Measurements from ENCODE around the gene GAA. TPM values are rescaled to one million over a fixed set of nuclear protein-coding genes. Genes with fewer than 3 reads are reported as not detected.

Gene GAA
- total and polyA plus RNA-seq, 2 of the 8 experiments (the other 6 are each of a cell fraction or from before 2014, with no cell fraction given), result 14.8 to 30.0 TPM

GRCh38 chr17:80122926-80123505, 21.6 kb downstream of the GAA start:
- FAIRE-seq (no peak), DNase-seq (ENCODE audit: low read depth in 1 of 2, low spot score in 2 of 2) (no peak)
- Histone ChIP-seq H2AFZ (ENCODE audit: low read length) (no peak overlapping the region), H4K91ac (replicated peaks; ENCODE audit: insufficient read length, low read length) (no peak overlapping the region), H3K4me1 (replicated peaks in 1 of 4; ENCODE audit: control insufficient read depth in 3 of 4, insufficient read depth in 4 of 4, low read length in 3 of 4) (peaks cover 0 to 15% (median 12%) of the 10 kb centered on the region in 4 experiments; a peak in 6 of 7 replicates), H2BK120ac (replicated peaks; ENCODE audit: low read depth, low read length) (no peak overlapping the region), H2BK5ac (ENCODE audit: low read depth, low read length) (no peak overlapping the region), H3K27me3 (replicated peaks in 1 of 4; ENCODE audit: control insufficient read depth in 3 of 4, extremely low read depth in 1 of 4, insufficient read depth in 3 of 4, low read length in 3 of 4) (no peaks in the 10 kb centered on the region), H3K4ac (replicated peaks; ENCODE audit: insufficient read length, low read depth, low read length) (no peak overlapping the region), H3K36me3 (ENCODE audit: control insufficient read depth in 2 of 4, insufficient read depth in 4 of 4, low read length in 3 of 4) (no peaks in the 10 kb centered on the region), H3K23me2 (ENCODE audit: low read depth, low read length) (no peaks in the 10 kb centered on the region; the same call in 1 of the 2 replicates), H2AK5ac (ENCODE audit: low read depth, low read length) (no peak overlapping the region), H2BK15ac (ENCODE audit: low read length) (no peak overlapping the region), H3K79me2 (ENCODE audit: control insufficient read depth in 1 of 2, insufficient read depth in 2 of 2, low read length in 2 of 2) (no peaks in the 10 kb centered on the region), H3K27ac (ENCODE audit: low read depth, low read length) (no peak overlapping the region), H3K9ac (replicated peaks in 1 of 4; ENCODE audit: extremely low read depth in 1 of 4, low read depth in 3 of 4, low read length in 3 of 4) (no peak overlapping the region), H3K56ac (replicated peaks; ENCODE audit: insufficient read length, low read depth, low read length) (no peak overlapping the region), H4K20me1 (replicated peaks in 1 of 2; ENCODE audit: control insufficient read depth in 1 of 2, insufficient read depth in 2 of 2, low read length in 2 of 2) (no peaks in the 10 kb centered on the region), H3K79me1 (ENCODE audit: low read depth, low read length) (no peaks in the 10 kb centered on the region), H2BK12ac (ENCODE audit: low read depth, low read length) (no peak overlapping the region), H4K5ac (ENCODE audit: insufficient read length, low read depth, low read length) (no peak overlapping the region), H3K4me3 (ENCODE audit: extremely low read depth in 1 of 4, insufficient read depth in 2 of 4, low read depth in 3 of 4, low read length in 4 of 4) (no peak overlapping the region), H2BK20ac (ENCODE audit: low read length) (no peak overlapping the region), H3K9me3 (ENCODE audit: insufficient read depth in 2 of 2, low read depth in 1 of 2, low read length in 1 of 2) (no peaks in the 10 kb centered on the region), H3K14ac (ENCODE audit: insufficient read length) (no peak overlapping the region), H4K8ac (ENCODE audit: extremely low read depth, insufficient read depth, low read length) (no peak overlapping the region), H3K18ac (ENCODE audit: extremely low read depth, low read length) (no peak overlapping the region), H3K23ac (ENCODE audit: insufficient read length) (no peak overlapping the region), H3K4me2 (ENCODE audit: insufficient read depth in 1 of 2, low read depth in 2 of 2, low read length in 2 of 2) (no peak overlapping the region)
- TF ChIP-seq ATF2 (IDR thresholded peaks at IDR 0.05; ENCODE audit: low read length) (no peak), EP300 (IDR thresholded peaks at IDR 0.05; ENCODE audit: borderline replicate concordance in 1 of 2, low read depth in 2 of 2, low read length in 2 of 2) (no peak), SP1 (IDR thresholded peaks at IDR 0.05; ENCODE audit: low read depth, low read length) (no peak)
- POLR2A ChIA-PET (ENCODE audit: partially characterized antibody), result interaction anchor here (0.7 to 10.0 kb wide), 6 partner anchors 8 to 64 kb away, joined by 3 to 103 read pairs (median 5); no protein-coding TSS in a partner anchor
- CTCF ChIA-PET (ENCODE audit: partially characterized antibody), result interaction anchor here (0.7 to 4.4 kb wide), 8 partner anchors 8 to 974 kb away, joined by 3 to 43 read pairs (median 15); partner anchors contain the start of gene GAA
- 92% methylated on average over 6 of the region's 6 CpGs; no CpG with 5 or more reads in 1 of the 2 experiments for WGBS, 2 experiments (ENCODE audit: extremely low coverage in 1 of 2, insufficient coverage in 1 of 2, insufficient read length in 1 of 2, insufficient replicate concordance in 2 of 2, low coverage in 1 of 2, low lambda C conversion rate in 2 of 2, missing lambda C conversion rate in 1 of 2)
